SK-MEL-5 (cell line): Measurements from ENCODE around the gene TMEM59L. TPM values are rescaled to one million over a fixed set of nuclear protein-coding genes. Genes with fewer than 3 reads are reported as not detected.

Experiments
- DNase-seq: peaks from one replicate; pipeline ENCODE4 v3.0.0-alpha.2; 2016; ENCODE audit warnings: low read depth, low spot score
- in situ Hi-C: cut with HindIII; loops from 2 replicates; pipeline ENCODE4 v1.10.0; 2016; ENCODE audit warnings: low sequenced_read_pairs, high pct_unique_total_duplicates, low pct_unique_long_range_greater_than_20kb
- total RNA-seq: library from RNA; depleted of rRNA; stranded (reverse); fragments of >200 nt; shearing (Covaris generic); gene quantifications from 2 replicates; pipeline ENCODE4 v1.2.3, GENCODE V29; 2014

Gene TMEM59L
- total RNA-seq, 1 experiment from 2014 or later = 0.08 TPM

DNA sequence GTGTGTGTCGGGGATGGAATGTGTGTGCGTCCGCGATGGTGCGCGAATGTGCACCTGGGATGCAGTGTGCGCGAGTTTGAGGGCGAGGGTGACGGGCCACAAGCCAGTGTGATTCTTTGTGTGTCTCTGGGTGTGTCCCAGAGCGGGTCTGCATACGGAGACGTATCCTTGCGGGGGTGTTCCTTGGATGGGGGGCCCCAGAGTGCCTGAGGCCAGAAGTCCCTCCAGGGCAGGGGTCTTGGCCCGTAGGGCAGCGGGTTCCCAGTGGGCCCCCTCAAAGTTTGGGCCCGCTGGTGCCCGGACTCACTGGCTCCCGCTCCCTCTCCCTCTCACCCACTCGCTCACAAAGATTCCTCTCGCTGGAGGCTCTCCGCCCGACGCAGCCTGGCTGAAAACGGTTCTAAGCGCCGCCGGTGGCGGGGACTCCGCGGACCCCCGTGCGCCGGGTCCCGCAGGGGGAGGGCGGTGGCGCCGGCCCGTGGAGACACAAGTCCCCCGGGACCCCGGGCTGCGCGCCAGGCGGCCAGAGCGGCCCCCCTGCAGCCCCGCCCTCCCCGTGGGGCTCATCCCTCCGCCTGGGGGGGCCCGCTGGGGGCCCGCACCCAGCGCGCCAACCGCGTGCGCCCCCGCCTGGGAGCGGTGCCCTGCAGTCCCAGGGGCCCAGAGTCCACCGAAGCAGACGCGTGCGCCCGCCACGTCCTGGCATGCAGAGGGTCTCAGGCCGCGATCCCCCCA lies 7.0 kb upstream of the TMEM59L start:
- in situ Hi-C loops = no loop called here
- no peak for DNase-seq

DNA sequence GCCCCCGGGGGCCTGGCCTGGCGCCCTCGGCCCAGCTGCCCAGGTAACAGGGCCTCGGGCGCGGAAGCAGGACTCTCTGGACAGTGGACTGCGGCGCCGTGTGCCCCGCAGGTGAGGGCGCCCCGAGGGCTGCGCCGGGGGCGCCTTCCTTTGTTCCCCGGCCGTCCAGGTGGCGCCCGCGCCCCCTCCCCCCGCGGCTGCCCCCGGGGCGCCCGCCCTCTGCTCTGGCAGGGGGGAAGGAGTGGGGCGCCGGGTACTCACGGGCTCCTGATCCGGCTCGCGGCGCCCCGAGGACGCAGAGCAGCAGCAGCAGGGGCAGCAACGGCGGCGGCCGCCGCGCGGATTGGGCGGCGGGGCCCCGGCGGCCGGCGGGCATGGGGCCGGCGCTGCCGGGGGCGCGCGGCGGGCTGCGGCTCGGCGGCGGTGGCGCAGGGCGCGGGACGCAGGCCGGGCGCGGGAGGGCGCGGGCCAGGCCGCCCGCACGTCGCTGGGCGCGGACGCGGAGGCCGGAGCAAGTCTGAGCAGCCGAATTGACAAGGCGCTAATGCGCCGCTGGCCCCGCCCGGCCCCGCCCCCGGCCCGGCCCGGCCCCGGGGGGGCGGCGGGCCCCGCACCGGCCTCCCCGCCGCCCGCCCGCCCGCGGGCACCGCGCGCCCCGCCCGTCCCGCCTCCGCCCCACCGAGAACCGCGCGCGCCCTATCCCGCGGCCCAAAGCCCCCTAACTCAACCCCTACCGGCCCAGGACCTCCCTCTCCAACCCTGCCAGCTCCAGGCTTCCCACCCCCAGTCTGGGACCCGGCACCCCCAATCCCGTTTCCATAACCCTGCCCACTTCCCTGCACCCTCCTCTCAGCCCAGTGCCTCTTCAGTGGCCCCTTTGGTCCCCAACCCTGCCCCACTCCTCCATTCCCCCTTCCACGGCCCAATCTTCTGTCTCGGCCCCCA lies 6.1 kb upstream of the TMEM59L start, which contains the start of gene CRLF1:
Gene CRLF1, minus strand, starts transcription at position 519 of the 945 bp plus-strand sequence. Its CDS starts 143 bp downstream, at position 376.
- in situ Hi-C loops = no loop called here
- DNase-seq = no peak

DNA sequence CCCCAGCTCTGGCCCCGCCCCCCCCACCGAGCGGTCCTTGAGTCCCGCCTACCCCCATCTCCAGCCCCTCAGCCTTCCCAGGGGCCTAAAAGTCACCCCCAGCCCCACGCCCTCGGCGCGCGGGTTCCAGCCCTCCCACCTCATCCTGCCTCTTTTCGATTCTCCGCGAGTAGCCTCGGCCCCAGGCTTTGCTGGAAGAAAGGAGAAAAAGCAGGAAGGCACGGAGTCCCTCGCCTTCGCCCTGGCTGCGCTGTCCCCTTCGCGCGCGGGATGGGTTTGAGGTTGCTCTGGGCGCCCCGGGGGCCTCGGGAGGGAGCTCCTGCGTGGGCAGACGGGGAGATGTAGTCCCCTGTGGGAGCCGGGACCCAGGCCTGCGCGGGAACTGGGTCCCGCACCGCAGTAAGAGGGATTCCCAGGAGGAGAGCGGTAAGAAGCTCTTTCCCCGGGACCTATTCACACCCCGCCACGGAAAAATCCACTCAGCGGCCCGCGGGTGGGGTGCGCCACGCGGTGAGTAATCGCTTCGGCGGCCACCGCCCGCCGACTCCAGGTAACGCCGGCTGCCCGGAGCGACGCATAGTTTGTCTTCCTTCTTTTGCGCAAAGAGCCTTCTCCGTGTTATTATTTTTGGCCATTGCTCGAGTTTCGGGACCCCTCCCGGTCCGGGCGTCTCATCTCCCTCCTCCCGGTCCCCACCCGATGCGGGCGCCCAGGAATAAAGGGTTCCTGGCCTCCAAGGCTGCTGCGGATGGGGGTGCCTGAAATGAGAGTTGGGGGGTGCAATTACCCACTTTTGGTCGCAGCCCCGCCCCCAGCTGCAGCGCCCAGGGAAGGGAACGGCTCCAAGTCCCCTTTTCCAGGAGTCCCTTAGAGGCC lies 5.2 kb upstream of the TMEM59L start:
- no peak for DNase-seq
- in situ Hi-C loops = no loop called here

DNA sequence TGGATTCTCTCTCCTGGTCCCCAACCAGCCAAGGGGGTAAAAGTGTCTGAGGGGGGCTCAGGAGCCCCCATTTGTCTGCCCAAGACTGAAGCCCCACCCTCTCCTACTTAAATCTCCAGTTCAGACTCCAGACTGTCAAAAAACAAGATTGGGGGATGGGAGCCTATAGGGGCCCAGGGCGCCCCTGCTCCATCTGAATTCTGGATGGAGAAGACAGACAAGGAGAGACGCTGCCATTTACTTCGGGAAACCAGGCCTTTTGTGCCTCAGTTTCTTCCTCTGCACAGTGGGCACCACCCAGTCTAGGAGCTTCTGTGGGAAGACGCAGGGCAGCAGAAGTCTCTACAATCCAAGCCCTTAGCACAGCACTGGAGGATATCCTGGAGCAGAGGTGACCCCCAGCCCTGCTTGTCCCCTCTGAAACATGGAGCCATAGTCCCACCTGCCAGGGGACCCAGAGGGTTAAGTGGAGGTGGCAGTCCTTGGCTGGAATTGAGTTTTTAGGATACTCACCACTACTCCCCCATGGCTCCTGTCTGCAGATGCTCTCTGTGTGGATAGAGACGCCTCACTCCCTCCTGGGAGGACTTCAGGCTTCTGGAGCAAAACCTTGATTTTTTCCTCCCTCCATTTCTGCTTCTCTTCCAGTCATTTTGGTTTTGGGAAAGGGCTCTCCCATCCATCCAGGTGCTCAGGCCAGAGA lies 4.4 kb upstream of the TMEM59L start:
- no peak for DNase-seq
- in situ Hi-C loops = no loop called here

DNA sequence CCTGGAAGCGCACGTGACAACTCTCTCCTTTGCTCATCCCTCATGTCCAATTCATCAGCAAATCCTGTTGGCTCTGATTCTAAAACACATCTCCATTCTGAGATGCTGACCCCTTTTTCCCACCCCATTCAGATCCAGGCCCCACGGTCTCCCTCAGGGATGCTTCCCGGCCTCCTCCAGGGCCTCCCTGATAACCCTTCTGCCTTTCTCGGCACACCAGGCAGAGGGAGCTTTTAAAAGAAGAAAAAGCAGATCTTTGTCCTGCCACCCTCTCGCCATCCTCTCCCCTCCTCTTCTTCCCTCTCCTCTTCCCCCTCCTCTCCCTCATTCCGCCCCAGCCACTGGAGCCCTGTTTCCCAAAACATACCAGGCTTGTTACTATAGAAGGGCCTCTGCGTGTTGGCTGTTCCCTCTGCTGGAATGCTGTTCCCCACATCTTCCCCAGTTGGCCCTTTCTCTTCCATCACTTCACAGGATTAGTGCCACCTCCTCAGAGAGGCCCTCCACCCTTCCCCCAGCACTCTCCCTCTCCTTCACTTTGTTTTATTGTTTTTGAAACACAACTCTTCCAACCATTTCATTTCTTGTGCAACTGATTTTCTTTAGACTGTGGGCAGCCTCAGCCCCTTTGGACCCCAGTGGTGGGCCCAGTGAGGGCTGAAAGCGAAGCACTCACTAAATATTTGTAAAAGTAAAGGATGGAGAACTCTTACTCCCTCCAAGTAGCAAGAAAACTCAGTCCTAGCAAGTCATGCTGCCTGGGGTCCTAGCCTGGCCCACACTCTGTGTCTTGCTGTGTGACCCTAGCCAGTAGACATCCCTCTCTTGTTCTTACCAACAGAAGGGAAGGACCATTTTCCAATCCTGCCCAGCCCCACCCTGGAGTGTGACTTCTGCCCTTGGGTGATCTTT lies 3.6 kb upstream of the TMEM59L start:
- in situ Hi-C loops = no loop called here
- no peak for DNase-seq

DNA sequence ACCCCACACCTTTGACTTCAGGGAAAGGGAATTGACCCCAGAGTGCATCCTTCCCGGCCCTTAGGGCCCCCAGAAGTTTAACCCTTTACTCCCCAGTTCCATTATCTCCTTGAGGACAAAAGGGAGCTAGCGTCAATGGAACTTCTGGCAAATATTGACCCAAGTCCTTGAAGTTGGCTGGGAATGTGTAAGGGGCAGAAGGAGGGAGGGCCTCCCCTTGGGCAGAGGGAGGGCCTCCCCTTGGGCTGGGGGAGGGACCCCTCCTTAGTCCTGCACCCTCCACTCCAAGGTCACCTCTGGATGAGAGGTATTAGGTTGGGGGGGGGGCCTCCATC lies 3.0 kb upstream of the TMEM59L start:
- no peak for DNase-seq
- in situ Hi-C loops = no loop called here

DNA sequence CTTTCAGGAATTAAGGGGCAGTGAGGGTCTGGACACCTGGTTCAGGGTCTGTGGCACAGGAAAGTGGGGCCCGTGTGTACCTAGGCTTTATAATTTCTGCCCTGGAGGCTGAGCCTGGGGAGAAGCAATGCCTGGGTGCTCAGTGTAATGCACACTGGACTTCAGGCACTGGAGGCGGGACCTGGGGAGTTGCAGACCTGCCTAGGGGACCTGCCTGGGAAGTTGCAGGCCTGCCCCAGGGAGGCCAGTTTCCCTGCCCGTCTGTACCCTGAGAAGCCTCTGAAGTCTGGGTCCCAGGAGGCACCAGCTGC lies 2.5 kb upstream of the TMEM59L start:
- no peak for DNase-seq
- in situ Hi-C loops = no loop called here

DNA sequence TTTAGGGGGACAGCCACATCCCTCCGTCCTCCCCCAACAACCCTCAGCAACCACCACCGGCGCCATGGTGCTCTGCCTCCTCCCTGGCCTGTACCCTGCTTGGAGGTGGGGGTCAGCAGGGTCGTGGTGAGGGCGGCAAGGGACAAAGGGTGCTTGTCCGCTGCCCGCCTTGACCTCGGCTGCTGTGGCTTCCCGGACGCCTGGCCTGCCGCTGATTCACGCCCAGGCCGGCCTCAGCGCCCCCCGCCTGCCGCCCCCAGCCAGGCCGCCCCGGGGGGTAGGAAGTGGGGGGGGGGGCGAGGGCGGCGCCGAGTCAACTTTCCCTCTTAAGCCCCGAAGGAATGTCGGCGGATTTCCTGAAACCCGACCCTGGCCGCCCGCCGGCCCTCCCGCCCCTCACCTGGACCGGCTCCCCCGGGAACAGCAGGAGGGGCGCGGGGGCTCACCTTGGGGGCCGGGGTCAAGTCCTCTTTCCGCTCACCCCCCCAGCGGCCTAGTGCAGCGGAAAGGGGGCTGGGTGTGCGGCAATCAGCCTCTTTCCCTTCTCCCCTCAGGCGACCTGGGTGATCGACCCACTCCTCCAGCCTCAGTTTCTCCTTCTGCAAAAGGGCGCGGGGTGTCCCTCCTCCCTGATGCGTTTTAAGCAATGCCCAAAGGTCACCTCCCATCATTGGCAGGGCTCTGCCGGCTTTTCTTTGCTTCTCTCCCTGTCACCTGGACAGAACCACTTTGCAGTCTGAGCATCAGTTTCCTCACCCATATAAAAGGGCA lies 1.9 kb upstream of the TMEM59L start:
- in situ Hi-C loops = no loop called here
- DNase-seq = no peak

DNA sequence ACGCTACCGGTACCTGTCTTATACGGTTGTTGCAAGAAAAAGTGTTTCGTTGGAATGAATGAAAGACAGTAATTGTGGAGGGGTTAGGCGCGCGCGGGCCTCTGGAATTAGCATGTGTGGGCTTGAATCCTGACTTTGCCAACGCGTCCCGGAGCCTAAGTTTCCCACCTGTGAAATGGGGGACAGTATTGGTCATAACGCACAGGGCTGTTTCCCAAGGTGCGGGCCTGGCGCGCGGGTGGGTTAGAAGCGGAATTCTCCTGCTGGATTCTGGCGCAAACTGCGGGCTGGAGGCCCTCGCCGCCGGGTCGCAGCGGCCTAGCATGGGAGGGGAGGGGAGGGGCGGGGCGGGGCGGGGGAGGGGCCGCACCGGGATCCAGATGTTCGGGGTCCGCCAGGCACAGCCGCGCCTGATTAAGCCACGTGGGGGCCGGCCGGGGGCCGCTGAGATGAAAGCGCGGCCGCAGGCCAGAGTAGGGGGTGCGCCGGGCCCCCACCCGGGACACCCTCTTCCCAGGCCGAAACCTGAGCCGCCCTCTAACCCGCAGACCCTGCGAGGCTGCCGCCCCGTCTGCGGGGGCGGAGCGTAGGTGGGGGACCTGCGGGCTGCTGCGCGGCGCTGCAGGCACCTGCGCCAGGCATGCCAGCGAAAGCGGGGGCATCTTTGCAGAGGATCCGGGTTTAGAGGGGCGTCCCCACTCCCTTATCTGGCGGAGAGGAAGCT lies 1.2 kb upstream of the TMEM59L start:
- in situ Hi-C loops = no loop called here
- DNase-seq = no peak

DNA sequence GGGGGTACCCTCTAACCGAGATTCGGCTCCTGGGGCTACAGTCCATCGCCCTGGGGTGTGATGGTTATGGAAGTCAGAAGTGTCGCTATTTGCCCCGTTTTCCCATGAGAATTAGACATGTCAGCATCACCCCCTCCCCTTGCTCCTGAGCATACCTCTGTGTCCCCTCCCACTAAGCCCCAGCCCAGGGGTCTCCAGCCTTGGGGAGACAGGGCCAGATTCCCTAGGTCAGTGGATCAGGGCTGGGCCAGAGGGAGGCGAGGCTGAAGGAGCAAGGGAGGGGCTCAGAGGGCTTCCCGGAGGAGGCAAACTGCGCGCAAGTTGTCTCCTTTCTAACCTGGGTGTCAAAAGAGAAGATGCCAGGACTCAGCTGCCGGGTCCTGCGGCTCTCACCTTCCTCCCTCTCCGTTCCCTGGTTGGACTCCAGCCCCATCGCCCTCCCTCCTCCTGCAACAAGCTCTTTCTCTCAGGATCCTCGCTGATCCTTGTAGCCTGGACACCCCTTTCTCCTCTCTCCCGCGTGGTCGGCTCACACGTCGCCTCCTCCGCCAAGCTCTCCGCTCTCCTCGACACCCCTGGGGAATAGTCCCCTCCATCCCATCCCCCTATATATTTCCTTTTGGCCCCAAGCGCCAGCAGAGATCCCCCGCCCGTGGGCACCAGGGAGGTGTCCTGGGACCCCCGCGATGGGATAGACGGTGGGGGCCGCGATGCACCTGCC lies 459 bp upstream of the TMEM59L start:
- in situ Hi-C loops = no loop called here
- DNase-seq = no peak

DNA sequence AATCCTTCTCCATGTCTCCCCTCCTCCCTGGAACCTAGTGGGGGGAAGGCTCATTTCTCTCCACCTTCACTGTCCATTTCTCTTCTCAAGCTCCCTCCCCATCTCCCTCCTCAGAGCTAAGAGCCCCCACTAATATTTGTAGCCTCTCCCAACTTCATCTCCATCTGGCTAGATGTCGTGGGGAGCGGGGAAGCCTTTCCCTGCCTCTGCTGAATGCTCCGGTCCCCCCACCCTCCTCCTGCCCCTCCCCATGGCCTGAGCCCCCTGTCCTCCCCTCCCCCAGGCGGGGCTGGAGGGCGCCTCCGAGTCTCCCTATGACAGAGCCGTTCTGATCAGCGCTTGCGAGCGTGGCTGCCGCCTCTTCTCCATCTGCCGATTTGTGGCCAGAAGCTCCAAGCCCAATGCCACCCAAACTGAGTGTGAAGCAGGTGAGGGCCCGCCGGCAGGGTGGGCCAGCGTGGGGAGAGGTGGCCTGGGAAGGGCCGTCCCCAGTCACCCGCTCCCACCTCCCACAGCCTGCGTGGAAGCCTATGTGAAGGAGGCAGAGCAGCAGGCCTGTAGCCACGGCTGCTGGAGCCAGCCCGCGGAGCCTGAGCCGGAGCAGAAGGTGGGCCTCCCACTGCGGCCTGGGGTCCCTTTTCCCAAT lies 1.0 kb downstream of the TMEM59L start:
- in situ Hi-C loops = no loop called here
- DNase-seq = no peak

DNA sequence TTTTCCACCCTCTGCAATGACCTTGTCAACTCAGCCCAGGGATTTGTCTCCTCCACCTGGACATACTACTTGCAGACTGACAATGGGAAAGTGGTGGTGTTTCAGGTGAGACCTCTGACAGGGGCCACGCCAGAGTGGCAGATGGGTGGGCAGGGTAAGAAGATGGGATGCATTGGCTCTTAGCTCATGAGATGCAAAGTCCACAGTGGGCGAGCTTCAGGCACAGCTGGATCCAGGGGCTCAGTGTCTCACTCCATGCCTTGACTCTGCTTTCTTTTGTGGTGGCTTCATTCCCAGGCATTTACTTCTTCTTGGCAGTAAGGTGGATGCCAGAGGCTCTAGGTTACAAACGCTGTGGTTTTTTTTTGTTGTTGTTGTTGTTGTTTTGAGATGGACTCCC lies 3.4 kb downstream of the TMEM59L start:
- no peak for DNase-seq
- in situ Hi-C loops = no loop called here

DNA sequence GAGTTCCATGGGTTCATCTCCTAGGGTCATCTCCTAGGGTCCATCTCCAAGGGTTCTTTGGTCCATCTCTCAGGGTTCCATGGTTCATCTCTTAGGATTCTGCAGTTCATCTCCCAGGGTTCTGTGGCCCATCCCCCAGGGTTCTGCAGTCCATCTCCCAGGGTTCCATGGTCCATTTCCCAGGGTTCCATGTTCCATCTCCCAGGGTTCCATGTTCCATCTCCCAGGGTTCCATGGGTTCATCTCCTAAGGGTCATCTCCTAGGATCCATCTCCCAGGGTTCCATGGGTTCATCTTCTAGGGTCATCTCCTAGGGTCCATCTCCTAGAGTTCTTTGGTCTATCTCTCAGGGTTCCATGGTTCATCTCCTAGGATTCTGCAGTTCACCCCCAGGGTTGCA lies 4.9 kb downstream of the TMEM59L start:
- no peak for DNase-seq
- in situ Hi-C loops = no loop called here

DNA sequence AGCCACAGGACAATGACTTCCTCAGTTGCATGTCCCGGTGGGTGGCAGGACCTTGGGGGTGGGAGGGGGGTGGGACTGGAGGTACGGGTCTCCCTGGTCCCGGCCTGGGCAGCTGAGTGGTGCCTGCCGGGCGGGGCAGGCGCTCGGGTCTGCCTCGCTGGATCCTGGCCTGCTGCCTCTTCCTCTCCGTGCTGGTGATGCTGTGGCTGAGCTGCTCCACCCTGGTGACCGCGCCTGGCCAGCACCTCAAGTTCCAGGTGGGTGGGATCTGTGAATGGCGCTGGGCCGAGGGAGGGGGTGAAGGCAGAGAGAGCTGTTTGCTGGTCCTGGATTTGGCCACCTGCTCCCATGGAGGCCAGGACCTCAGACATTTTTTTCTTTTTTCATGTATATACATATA lies 5.6 kb downstream of the TMEM59L start:
- no peak for DNase-seq
- in situ Hi-C loops = no loop called here
